GM06990 (cell line): Measurements from ENCODE around the gene FRAS1.

ENCODE experiments used
- DNase-seq: peaks from one replicate; pipeline ENCODE4 v3.0.0-alpha.2; 2011; ENCODE audit not compliant: insufficient read length; ENCODE audit errors: extremely low read depth
- H3K27me3 ChIP-seq: replicated peaks from 2 replicates; pipeline ENCODE4 v1.6.0; 2011; ENCODE audit warnings: low read length; ENCODE audit not compliant: control insufficient read depth, insufficient read depth
- H3K36me3 ChIP-seq: 2 replicates; pipeline ENCODE4 v1.5.1; 2011; ENCODE audit warnings: low read length; ENCODE audit not compliant: control insufficient read depth, insufficient read depth
- H3K4me3 ChIP-seq: replicated peaks from 2 replicates; pipeline ENCODE4 v1.5.1; 2011; ENCODE audit warnings: low read depth, mild to moderate bottlenecking, control low read depth, low read length
- TF ChIP-seq, protein P1 (sequence below): IDR thresholded peaks from 2 replicates; pipeline ENCODE4 v1.5.1; 2011; ENCODE audit warnings: low read length, control low read depth, mild to moderate bottlenecking, inconsistent platforms; ENCODE audit not compliant: insufficient read depth, poor library complexity, severe bottlenecking

The FRAS1 gene

DNA sequence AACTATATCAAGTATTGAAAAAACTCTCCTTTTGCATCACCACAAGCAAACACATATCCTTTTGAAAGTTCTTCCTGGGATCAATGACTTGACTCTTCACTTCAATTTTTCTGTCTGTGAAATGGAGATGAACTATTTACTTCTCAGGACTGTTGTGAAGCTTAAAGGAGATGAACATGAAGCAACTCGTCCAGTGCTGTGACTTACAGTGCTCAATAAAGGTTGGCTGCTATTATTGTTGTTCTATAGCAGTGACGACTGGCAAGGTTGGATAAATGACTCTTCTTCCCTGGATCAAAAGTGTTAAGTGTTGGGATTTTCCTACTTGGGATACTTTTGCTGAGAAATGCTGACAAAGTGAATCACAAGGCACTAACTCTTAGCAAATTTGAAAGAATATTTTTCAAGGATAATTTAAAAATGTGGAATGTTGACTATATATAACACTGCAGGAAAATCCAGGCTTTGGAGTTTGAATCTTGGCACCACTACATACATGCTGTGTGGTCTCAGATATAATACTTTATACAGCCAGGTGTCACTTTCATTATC lies 13.7 kb downstream of the FRAS1 start:
- Histone ChIP-seq H3K27me3 (no peaks in the 10 kb centered on the region), H3K4me3 (no peak overlapping the region), H3K36me3 (no peaks in the 10 kb centered on the region)
- TF ChIP-seq, protein P1, sequence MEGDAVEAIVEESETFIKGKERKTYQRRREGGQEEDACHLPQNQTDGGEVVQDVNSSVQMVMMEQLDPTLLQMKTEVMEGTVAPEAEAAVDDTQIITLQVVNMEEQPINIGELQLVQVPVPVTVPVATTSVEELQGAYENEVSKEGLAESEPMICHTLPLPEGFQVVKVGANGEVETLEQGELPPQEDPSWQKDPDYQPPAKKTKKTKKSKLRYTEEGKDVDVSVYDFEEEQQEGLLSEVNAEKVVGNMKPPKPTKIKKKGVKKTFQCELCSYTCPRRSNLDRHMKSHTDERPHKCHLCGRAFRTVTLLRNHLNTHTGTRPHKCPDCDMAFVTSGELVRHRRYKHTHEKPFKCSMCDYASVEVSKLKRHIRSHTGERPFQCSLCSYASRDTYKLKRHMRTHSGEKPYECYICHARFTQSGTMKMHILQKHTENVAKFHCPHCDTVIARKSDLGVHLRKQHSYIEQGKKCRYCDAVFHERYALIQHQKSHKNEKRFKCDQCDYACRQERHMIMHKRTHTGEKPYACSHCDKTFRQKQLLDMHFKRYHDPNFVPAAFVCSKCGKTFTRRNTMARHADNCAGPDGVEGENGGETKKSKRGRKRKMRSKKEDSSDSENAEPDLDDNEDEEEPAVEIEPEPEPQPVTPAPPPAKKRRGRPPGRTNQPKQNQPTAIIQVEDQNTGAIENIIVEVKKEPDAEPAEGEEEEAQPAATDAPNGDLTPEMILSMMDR = no peak
- no peak for DNase-seq

DNA sequence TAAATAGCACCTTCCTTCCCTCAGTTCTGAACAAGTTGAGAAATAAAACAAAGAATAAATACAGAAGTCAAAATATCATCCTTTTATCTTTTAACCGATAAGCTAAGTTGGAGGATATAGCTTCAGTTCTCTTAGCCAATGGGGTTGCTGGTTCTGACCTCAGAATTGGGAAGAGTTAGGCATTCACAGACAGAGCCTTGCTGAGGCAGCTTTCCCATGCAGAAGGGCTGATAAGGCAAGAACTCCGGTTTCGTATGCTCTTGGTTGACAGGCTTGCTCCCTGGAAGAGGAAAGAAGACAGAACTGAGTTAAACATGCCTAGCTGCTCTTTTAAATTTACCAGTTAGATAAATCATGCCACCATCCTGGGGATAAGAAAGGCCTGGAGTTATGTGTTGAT lies 17.6 kb downstream of the FRAS1 start:
- no peak overlapping the region for H3K4me3 ChIP-seq
- DNase-seq = no peak
- no peaks in the 10 kb centered on the region for H3K27me3 ChIP-seq
- TF ChIP-seq, protein P1 = no peak
- no peaks in the 10 kb centered on the region for H3K36me3 ChIP-seq

DNA sequence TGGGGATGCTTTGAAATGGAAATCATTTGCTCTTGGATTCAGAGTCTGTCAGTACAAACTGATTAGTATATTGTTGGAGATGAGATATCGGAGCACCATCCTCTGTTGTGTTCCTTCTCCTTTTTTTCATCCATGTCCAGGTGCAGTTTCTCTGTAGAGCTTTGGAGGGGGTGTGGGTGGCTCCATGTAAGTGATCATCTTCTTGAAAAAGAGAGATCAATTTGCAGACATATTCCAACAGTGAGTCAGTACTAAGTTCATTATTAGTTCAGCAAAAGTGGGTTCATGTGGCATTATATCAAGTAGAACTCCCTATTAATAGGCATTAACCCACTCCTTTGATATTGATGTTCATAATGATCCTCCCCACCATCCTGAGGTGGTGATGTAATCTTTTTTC lies 18.9 kb downstream of the FRAS1 start:
- H3K27me3 ChIP-seq = no peaks in the 10 kb centered on the region
- H3K36me3 ChIP-seq = no peaks in the 10 kb centered on the region
- TF ChIP-seq, protein P1 = no peak
- H3K4me3 ChIP-seq = no peak overlapping the region
- no peak for DNase-seq

DNA sequence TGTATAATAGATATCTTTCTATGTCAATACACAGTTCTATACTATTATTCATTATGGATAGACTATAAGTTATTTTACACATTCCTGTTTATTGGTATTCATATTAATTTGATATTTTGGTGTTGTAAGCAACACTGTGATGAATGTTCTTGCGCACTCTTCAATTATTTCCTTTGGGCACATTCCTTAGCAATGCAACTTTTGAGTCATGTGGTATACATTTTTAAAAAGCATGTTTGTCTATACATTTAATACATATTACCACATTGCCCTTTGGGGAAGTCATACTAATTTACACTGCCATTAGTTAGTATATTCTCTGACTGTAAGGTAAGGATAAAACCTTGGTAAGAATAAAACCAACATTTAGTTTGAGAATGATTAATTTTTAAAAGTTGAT lies 21.0 kb downstream of the FRAS1 start:
- no peak for DNase-seq
- H3K27me3 ChIP-seq = no peaks in the 10 kb centered on the region
- TF ChIP-seq, protein P1 = no peak
- H3K36me3 ChIP-seq = no peaks in the 10 kb centered on the region
- H3K4me3 ChIP-seq = no peak overlapping the region

DNA sequence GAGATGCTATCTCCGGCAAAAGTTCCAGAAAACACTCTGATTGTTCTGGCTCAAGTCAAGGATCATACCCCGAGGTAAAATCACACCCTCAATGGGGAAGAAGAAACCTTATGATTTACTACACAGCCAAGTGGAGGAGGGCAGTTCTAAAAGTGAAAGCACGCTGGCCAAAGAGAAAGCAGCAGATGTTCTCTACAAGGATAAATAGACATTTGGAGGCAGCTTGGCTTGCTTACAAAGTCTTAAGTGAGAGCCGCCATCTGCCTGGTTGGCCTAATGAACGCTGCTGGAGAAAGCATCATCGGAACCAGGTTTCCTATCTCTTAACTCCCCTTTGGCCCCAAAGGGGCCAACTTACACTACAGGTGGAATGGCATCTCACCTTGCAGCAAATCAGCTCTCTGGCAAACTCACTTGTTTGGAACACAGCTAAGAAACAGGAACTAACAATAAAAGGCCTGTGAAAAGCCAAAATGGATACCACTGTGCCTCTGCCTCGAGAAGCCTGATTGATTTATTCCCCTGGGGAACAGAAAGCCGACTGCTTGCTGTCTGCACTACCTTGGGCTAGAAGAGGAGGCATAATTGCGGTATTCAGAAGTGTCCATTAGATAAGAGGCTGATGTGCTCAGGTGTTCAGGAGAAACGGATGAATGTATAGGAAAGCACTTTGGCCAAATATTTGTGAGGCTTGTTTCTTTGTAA lies 22.8 kb downstream of the FRAS1 start:
- Histone ChIP-seq H3K36me3 (no peaks in the 10 kb centered on the region), H3K4me3 (no peak overlapping the region), H3K27me3 (no peaks in the 10 kb centered on the region)
- no peak for DNase-seq
- TF ChIP-seq, protein P1 = no peak

DNA sequence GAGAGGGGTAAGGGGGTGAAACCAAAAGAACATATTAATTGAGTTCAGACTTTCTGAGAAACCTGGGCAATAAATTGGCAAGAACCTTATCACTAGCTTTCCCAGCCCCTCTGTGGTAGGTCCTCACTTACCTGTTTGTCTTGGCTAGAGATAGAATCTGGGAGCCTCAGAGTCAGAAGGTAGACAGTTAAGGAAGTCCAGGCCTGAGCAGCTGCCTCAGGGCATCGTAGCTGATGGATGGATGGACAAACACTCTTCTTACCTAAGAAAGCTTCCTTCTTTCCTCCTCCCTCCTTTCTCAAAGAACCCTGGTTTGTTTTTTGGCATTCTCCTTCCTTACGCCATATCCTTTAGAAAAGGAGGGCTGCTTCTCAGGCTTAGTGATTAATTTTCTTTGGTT lies 24.4 kb downstream of the FRAS1 start:
- no peak overlapping the region for H3K4me3 ChIP-seq
- TF ChIP-seq, protein P1 = no peak

More for the DNA sequence above, 24.4 kb downstream of the FRAS1 start:
- Histone ChIP-seq H3K27me3 (no peaks in the 10 kb centered on the region), H3K36me3 (no peaks in the 10 kb centered on the region)
- no peak for DNase-seq
